Endothelial cell of umbilical vein (primary cell): ENCODE results near the gene PDE6C.

Experiments used
- POLR2A ChIP-seq: IDR thresholded peaks from 2 replicates; pipeline ENCODE4 v1.6.1; 2012; ENCODE audit warnings: low read depth, mild to moderate bottlenecking, control low read depth, low read length
- TF ChIP-seq, protein P1 (sequence below), 2 donors: IDR thresholded peaks; 1 replicate in 1 of 2; 2 replicates in 1 of 2; pipeline ENCODE4 v1.5.1; 2011; ENCODE audit warnings: low read length in 2 of 2, mild to moderate bottlenecking in 2 of 2, moderate library complexity in 2 of 2, control low read depth in 1 of 2, inconsistent platforms in 1 of 2, low read depth in 1 of 2; ENCODE audit not compliant: insufficient read depth in 1 of 2; ENCODE audit errors: extremely low read depth in 1 of 2

DNA sequence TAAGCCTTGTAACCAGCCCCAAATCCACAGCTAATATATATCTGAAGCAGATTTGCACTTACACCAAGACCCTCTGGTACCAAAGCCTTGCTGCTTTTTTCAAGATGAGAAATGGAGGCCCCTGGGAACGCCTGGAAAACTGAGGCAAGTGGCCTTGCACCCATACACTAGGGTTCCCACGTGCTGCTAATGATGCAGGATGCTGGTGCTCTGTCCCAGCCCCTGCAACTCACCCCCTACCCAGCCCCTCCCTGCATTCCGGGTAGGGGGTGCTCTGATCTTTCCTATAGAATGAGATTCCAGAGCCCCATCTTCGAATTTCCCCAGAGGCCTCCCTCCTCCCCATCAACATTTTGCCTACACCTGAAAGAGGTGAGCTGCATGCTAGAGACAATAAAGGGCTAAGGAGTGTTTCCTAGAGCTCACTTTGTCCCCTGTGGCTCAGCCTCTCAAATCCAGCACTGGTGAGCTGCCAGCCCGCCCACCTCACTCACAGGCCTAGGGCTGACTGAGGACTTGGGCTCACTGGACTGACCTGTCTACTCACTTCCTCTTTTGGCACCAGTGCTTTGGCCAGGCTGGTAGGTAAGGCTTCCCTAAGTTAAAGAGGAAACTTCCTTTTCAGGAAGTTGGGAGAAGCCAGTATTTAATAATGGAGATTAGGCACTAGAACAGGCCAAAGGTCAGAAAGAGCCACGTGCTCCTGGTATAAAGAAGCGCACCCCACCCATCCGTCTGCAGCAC lies 21.1 kb upstream of the PDE6C start:
- TF ChIP-seq, protein P1, sequence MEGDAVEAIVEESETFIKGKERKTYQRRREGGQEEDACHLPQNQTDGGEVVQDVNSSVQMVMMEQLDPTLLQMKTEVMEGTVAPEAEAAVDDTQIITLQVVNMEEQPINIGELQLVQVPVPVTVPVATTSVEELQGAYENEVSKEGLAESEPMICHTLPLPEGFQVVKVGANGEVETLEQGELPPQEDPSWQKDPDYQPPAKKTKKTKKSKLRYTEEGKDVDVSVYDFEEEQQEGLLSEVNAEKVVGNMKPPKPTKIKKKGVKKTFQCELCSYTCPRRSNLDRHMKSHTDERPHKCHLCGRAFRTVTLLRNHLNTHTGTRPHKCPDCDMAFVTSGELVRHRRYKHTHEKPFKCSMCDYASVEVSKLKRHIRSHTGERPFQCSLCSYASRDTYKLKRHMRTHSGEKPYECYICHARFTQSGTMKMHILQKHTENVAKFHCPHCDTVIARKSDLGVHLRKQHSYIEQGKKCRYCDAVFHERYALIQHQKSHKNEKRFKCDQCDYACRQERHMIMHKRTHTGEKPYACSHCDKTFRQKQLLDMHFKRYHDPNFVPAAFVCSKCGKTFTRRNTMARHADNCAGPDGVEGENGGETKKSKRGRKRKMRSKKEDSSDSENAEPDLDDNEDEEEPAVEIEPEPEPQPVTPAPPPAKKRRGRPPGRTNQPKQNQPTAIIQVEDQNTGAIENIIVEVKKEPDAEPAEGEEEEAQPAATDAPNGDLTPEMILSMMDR (IDR thresholded peaks at IDR 0.05; ENCODE audit: extremely low read depth in 1 of 2, insufficient read depth in 1 of 2, low read depth in 1 of 2, low read length in 2 of 2) = no peak
- no peak for TF ChIP-seq POLR2A
